GM18519 (cell line): Measurements from ENCODE around the gene KATNAL1.
"Not testable (repeated sequence)": the region's sequence is repeated elsewhere in the genome, so short reads cannot be mapped to it uniquely, and the experiment has no call there.

Experiments used
- ATAC-seq: cut with Tn5 transposase; IDR thresholded peaks from one replicate; pipeline ENCODE4 v1.9.1; 2021; ENCODE audit warnings: mild to moderate bottlenecking, moderate library complexity; ENCODE audit not compliant: unreplicated experiment, low FRiP score

The KATNAL1 gene

GRCh38 chr13:30234619-30235162, 72.7 kb downstream of the KATNAL1 start:
- no peak for ATAC-seq

- no peak for ATAC-seq
Observed at GRCh38 chr13:30224732-30225131, 82.6 kb downstream of the KATNAL1 start.

GRCh38 chr13:30222254-30222653, 85.1 kb downstream of the KATNAL1 start:
- no peak for ATAC-seq

GRCh38 chr13:30216111-30216510, 91.2 kb downstream of the KATNAL1 start:
- no peak for ATAC-seq

GRCh38 chr13:30212256-30212655, 95.1 kb downstream of the KATNAL1 start:
- no peak for ATAC-seq

- ATAC-seq: no peak
Observed at GRCh38 chr13:30211745-30212144, 95.6 kb downstream of the KATNAL1 start.

- ATAC-seq: peak; percentile 82
Observed at GRCh38 chr13:30204564-30204963, 102.8 kb downstream of the KATNAL1 start.

- no peak for ATAC-seq
Observed at GRCh38 chr13:30196025-30196424, 111.3 kb downstream of the KATNAL1 start.

- ATAC-seq: no peak
Observed at GRCh38 chr13:30194906-30195305, 112.4 kb downstream of the KATNAL1 start.

GRCh38 chr13:30193279-30194234, 113.8 kb downstream of the KATNAL1 start:
- no peak for ATAC-seq

- no peak for ATAC-seq
Observed at GRCh38 chr13:30192320-30193093, 114.8 kb downstream of the KATNAL1 start.

- ATAC-seq: no peak
Observed at GRCh38 chr13:30191491-30192100, 115.8 kb downstream of the KATNAL1 start.

- no peak for ATAC-seq
Observed at GRCh38 chr13:30186634-30187415, 120.5 kb downstream of the KATNAL1 start.

GRCh38 chr13:30181888-30182651, 125.3 kb downstream of the KATNAL1 start:
- no peak for ATAC-seq

- no peak for ATAC-seq
Observed at GRCh38 chr13:30179597-30180276, 127.6 kb downstream of the KATNAL1 start.

GRCh38 chr13:30178976-30179375, 128.4 kb downstream of the KATNAL1 start:
- no peak for ATAC-seq

GRCh38 chr13:30175166-30175565, 132.2 kb downstream of the KATNAL1 start:
- no peak for ATAC-seq

- ATAC-seq: not testable (repeated sequence)
Observed at GRCh38 chr13:30174250-30174649, 133.1 kb downstream of the KATNAL1 start.

- ATAC-seq: no peak
Observed at GRCh38 chr13:30173303-30173610, 134.1 kb downstream of the KATNAL1 start.
